HUES6 (cell line): ENCODE measurements around the gene PLA2G4D.

Source experiments
- H3K27ac ChIP-seq: 2 replicates; pipeline ENCODE4 v1.7.0; 2013; ENCODE audit warnings: low read depth, mild to moderate bottlenecking, low read length, inconsistent platforms
- H3K27me3 ChIP-seq: 2 replicates; pipeline ENCODE4 v1.6.1; 2013; ENCODE audit warnings: low read length; ENCODE audit not compliant: control insufficient read depth, insufficient read depth
- H3K36me3 ChIP-seq: 2 replicates; pipeline ENCODE4 v1.6.1; 2013; ENCODE audit warnings: low read length; ENCODE audit not compliant: control insufficient read depth, insufficient read depth
- H3K4me1 ChIP-seq: 2 replicates; pipeline ENCODE4 v1.6.1; 2013; ENCODE audit warnings: low read length; ENCODE audit not compliant: control insufficient read depth, insufficient read depth
- H3K4me3 ChIP-seq: 2 replicates; pipeline ENCODE4 v1.5.1; 2013; ENCODE audit warnings: low read depth, low read length
- H3K9ac ChIP-seq: one replicate; pipeline ENCODE4 v1.6.1; 2013; ENCODE audit warnings: mild to moderate bottlenecking, low read length
- H3K9me3 ChIP-seq: 2 replicates; pipeline ENCODE4 v1.6.1; 2013; ENCODE audit warnings: low read depth, low read length; ENCODE audit not compliant: control insufficient read depth, insufficient read depth

Gene PLA2G4D, protein sequence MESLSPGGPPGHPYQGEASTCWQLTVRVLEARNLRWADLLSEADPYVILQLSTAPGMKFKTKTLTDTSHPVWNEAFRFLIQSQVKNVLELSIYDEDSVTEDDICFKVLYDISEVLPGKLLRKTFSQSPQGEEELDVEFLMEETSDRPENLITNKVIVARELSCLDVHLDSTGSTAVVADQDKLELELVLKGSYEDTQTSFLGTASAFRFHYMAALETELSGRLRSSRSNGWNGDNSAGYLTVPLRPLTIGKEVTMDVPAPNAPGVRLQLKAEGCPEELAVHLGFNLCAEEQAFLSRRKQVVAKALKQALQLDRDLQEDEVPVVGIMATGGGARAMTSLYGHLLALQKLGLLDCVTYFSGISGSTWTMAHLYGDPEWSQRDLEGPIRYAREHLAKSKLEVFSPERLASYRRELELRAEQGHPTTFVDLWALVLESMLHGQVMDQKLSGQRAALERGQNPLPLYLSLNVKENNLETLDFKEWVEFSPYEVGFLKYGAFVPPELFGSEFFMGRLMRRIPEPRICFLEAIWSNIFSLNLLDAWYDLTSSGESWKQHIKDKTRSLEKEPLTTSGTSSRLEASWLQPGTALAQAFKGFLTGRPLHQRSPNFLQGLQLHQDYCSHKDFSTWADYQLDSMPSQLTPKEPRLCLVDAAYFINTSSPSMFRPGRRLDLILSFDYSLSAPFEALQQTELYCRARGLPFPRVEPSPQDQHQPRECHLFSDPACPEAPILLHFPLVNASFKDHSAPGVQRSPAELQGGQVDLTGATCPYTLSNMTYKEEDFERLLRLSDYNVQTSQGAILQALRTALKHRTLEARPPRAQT

DNA sequence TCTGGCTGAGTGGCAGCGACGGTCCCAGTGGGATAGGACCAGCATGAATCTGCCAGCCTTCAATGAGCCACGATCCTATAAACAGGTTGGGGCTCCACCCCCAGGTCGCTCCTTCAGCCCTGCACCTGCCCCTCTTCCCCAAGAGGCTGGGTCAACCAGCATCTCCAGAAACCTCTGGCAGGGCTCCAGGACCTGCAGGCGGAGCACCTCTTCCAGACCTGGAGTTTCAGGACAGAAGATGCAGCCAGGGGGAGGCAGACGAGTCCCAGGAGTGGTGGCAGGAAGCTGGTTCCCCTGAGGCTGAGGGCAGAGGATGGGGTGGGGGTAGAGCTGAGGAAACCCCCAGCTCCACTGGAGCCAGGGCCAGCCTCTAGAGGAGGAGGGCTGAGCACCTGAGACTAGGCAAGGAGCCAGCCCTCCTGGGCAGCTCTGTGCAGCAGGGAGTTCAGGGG lies at the start of gene PLA2G4D:
TSS of gene PLA2G4D (minus strand) at position 51 of the 452 bp plus-strand sequence. CDS start 103 bp downstream, outside the sequence.
- H3K4me1 ChIP-seq, result peaks cover 35% of the 10 kb centered on the region
- no peaks in the 10 kb centered on the region for H3K36me3 ChIP-seq
- no peak within 1 kb of the TSS; the same call in 1 of the 2 replicates for H3K27ac ChIP-seq
- H3K4me3 ChIP-seq, result no peak within 1 kb of the TSS
- H3K27me3 ChIP-seq, result no peaks in the 10 kb centered on the region
- no peaks in the 10 kb centered on the region for H3K9me3 ChIP-seq
- H3K9ac ChIP-seq, result no peak within 1 kb of the TSS

DNA sequence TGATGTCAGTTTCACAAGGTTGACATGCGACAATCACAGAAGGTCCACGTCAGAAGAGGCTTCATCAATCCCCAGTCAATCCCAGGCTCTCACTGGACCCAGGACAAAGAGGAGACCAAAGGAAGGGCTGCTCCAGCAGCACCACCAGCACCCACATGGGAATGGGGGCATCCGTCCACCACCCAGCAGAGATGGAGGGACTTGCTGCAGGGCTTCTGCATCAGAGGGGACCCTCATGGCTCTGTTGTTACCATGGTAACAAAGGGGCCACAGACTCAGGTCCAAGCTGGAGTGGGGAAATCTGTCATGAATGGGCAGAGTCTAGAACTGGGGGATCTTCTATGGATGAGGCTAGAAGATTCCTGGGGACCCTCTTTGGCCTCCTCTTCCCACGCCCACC lies 49.0 kb upstream of the PLA2G4D start:
- Histone ChIP-seq H3K27me3 (no peaks in the 10 kb centered on the region), H3K9ac (no peak overlapping the region), H3K4me3 (no peak overlapping the region), H3K9me3 (peaks cover 14% of the 10 kb centered on the region), H3K4me1 (peaks cover 5% of the 10 kb centered on the region; the same call in 1 of the 2 replicates), H3K36me3 (no peaks in the 10 kb centered on the region), H3K27ac (no peak overlapping the region)

GRCh38 chr15:42141795-42142667 lies 47.7 kb upstream of the PLA2G4D start:
- H3K4me3 ChIP-seq, result no peak overlapping the region
- H3K4me1 ChIP-seq, result peaks cover 3% of the 10 kb centered on the region; the same call in 1 of the 2 replicates
- H3K9ac ChIP-seq, result no peak overlapping the region
- H3K36me3 ChIP-seq, result no peaks in the 10 kb centered on the region
- H3K9me3 ChIP-seq, result peaks cover 14% of the 10 kb centered on the region
- no peaks in the 10 kb centered on the region for H3K27me3 ChIP-seq
- no peak overlapping the region for H3K27ac ChIP-seq

- no peaks in the 10 kb centered on the region for H3K27me3 ChIP-seq
- H3K9ac ChIP-seq, result no peak overlapping the region
- H3K36me3 ChIP-seq, result no peaks in the 10 kb centered on the region
- H3K4me1 ChIP-seq, result no peaks in the 10 kb centered on the region
- no peak overlapping the region for H3K4me3 ChIP-seq
- no peak overlapping the region for H3K27ac ChIP-seq
- H3K9me3 ChIP-seq, result peaks cover 14% of the 10 kb centered on the region
Observed at GRCh38 chr15:42141246-42141645, 46.9 kb upstream of the PLA2G4D start.

DNA sequence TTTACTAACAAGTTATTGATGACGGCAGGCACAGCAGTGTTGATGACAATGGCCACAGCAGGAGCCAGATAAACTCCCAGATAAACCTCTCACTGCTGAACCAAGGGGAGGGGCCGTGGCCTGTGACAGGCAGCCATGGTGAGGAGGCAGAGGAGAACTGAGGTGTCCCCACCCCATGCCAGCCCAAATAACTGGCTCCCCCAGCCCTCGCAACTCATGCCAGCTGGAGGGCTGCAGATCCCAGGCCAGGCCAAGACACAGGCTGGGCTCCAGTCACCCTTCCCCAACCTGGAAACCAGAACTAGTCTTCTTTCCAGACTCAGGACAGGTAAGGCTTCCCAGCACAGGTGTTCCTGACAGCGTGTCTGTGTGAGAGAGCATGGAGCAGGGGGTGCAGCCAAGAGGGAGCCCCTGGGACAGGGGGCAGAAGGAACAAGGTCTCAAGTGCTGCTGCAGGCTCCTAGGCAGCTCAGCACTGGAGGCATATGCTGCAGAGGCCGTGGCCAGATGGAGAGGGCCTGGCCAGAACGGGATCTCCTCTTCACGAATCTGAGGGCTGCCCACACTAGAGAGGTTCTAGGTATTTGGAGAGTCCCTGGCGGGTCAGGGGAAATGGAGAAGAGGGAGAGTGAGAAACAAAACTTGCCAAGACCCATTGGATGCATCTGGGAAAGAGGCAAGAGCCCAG lies 46.2 kb upstream of the PLA2G4D start:
- Histone ChIP-seq H3K27ac (no peak overlapping the region), H3K9ac (no peak overlapping the region), H3K4me1 (no peaks in the 10 kb centered on the region), H3K9me3 (peaks cover 14% of the 10 kb centered on the region), H3K4me3 (no peak overlapping the region), H3K27me3 (no peaks in the 10 kb centered on the region), H3K36me3 (no peaks in the 10 kb centered on the region)

DNA sequence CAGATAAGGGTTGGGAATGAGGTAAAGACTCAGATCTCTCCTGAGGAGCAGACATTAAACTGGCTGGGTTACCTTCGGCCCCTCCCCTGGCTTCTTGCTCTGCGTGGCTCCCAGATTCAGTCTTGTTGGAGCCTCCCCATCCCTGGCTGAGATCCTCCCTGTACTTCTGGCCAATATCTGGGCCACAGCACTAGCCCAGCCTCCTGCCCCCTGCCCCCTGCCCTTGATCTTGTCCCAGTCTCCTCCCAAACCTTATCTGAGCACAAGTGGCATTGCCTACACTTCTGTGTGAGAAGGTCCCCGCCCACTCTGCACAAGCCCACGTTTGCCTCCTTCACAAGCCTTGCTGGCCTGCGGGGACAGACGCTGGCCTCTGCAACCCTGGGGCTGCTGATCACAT lies 45.2 kb upstream of the PLA2G4D start:
- Histone ChIP-seq H3K9me3 (peaks cover 14% of the 10 kb centered on the region), H3K4me1 (no peaks in the 10 kb centered on the region), H3K4me3 (no peak overlapping the region), H3K27me3 (no peaks in the 10 kb centered on the region), H3K9ac (no peak overlapping the region), H3K36me3 (no peaks in the 10 kb centered on the region), H3K27ac (no peak overlapping the region)

DNA sequence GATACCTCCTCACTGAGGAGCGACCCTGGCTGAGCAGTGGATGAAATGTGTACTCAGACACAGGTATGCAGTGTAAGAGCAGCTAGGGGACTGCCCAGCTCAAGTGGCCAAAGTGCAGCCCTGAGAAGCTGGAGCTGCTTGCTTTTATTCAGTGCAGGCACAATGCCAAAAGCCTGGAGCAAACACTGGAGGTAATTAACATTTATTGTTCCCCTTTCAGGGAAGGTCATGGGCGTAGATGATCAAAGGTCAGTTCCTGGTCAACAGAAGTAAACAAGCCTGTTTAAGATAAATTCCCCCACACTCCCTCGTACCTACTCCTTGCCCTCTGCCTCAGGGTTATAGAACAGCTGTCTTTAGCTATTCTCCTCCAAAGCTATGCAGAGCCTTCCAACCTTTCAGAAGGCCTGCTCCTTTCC lies 44.6 kb upstream of the PLA2G4D start:
- no peaks in the 10 kb centered on the region for H3K27me3 ChIP-seq
- no peak overlapping the region for H3K27ac ChIP-seq
- H3K36me3 ChIP-seq, result no peaks in the 10 kb centered on the region
- H3K9ac ChIP-seq, result no peak overlapping the region
- H3K4me3 ChIP-seq, result no peak overlapping the region
- H3K9me3 ChIP-seq, result peaks cover 14% of the 10 kb centered on the region
- H3K4me1 ChIP-seq, result no peaks in the 10 kb centered on the region

- Histone ChIP-seq H3K4me3 (no peak overlapping the region), H3K36me3 (no peaks in the 10 kb centered on the region), H3K4me1 (no peaks in the 10 kb centered on the region), H3K27ac (no peak overlapping the region), H3K27me3 (no peaks in the 10 kb centered on the region), H3K9me3 (peaks cover 14% of the 10 kb centered on the region), H3K9ac (no peak overlapping the region)
Observed at GRCh38 chr15:42138411-42138810, 44.0 kb upstream of the PLA2G4D start.

DNA sequence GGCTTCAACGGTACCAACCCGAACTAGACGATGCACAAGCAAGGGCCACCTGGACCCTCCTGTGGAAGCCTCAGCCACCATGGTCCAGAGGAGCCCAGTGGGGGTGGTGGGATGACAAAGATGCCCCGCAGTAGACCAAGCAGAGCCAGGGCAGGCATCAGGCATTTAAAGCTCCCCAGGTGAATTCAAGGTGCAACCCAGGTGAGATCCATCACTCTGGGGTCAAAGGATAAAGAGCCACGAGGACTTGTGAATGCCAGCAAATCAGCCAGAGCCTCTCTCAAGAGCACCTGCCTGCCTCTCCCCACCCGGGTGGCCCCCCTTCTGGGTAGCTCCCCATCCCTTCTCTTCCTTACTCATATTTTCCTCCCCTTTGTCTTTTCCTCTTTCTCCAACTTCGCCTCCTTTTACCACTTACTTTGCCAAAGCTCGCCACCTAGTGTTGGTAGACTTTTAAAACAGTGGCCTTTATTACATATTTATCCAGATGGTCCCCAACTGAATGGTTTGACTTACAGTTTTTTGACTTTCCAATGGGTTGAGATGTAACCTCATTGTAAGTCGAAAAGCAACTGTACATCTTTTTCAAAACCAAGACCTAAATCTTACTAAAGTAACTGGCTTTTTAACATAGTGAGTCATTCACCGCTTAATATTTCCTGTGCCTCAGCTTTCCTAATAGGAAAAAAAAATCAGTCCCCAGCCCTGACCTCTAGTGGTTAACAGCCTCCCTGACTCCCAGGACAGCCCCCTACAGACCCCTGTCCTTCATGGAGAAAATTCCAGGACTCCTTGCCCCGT lies 43.3 kb upstream of the PLA2G4D start:
- Histone ChIP-seq H3K36me3 (no peaks in the 10 kb centered on the region), H3K9me3 (peaks cover 14% of the 10 kb centered on the region), H3K4me1 (no peaks in the 10 kb centered on the region), H3K27ac (no peak overlapping the region), H3K9ac (no peak overlapping the region), H3K27me3 (no peaks in the 10 kb centered on the region), H3K4me3 (no peak overlapping the region)
